DMS53 treated with DMSO at 0.1 percent for 48 hours (cell line): ENCODE results near the gene MAP3K7CL.

ENCODE experiments used
- DNase-seq: peaks from one replicate; lab custom pipeline; 2025; ENCODE audit not compliant: unreplicated experiment; lab: John Stamatoyannopoulos, UW

Gene MAP3K7CL

DNA sequence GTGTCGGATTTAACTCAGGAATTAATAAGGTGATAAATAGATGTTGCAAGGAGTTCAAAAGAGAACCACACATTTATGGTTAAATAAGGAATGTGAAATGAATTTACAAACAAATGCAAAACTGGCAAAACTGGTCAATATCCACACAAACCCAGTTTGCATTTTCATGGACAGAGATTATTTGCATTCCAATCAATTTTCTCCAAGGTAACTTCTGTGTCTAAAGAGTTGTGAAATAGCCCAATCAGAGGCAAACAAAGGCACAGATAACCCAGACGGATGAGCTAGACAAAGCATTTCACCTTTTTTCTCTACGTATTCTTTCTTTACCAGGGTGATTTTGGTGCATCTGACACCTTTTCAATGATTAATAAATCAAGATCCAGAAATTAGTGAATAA lies 63.9 kb downstream of the MAP3K7CL start:
- no peak for DNase-seq

- DNase-seq = no peak
Measured at GRCh38 chr21:29194847-29195246, 64.4 kb downstream of the MAP3K7CL start.

DNA sequence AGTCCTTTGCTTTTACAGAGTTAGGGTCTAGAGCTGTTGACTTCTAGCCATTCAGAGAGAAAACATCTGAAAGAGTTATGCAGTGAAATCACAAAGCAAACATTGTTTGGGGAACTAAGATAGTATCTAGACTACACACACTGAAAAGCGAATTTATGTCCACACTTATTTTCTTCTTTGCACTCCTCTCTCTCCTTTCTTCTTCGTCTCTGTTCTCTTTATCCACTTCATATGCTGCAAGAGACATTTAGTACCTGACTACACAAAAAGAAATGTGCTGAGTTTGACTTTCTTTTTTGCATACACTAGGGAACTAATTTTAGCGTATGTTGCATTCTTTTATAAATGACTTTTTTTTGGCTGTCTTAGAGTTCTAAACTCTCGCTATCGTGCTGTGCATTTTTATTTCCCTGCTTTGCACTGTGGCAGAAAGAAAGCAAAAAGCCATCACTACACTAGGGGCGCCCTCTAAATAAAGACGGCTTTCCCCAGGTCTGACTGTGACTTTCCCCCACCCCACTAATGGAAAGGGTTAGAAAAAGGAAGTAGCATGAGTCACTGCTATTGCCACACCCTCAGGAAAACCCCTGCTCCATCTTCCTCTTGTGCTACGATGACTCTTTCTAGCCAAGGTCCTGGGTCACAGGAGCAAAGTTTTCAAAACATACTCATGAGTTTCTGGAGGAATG lies 65.7 kb downstream of the MAP3K7CL start:
- DNase-seq = peak; percentile 14

- DNase-seq = no peak
Measured at GRCh38 chr21:29196670-29197191, 66.3 kb downstream of the MAP3K7CL start.

GRCh38 chr21:29201186-29201585 lies 70.7 kb downstream of the MAP3K7CL start:
- DNase-seq = no peak

DNA sequence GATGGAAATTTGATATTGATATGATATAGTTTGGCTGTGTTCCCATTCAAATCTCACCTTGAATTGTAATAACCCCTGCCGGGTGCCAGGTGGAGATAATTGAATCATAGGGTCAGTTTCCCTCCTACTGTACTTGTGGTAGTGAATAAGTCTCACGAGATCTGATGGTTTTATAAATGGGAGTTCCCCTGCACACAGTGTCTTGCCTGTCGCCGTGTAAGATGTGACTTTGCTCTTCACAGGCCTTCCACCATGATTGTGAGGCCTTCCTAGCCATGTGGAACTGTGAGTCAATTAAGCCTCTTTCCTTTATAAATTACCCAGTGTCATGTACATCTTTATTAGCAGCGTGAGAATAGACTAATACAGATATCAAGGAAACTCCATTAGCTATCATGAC lies 74.6 kb downstream of the MAP3K7CL start:
- no peak for DNase-seq

DNA sequence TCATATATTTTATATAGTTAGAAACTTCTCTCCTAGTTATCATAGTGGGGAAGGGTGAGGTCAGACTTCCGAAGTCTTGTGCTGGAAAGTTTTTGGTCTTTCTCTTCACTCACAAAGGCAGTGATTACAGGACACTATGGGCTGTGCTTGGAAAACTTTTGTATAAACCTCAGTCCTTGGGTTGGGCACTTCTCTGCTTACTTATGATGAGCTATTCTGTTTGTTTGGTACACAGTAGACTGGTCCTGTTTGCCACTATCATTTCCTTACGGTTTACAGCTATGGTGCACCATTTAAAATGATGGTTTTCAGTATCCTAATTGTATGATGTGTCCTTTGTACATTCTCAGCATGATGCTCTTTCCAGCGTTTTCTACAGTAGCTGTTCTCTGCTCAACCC lies 75.5 kb downstream of the MAP3K7CL start:
- DNase-seq = no peak

- DNase-seq = no peak
Measured at GRCh38 chr21:29206445-29206844, 76.0 kb downstream of the MAP3K7CL start.

GRCh38 chr21:29207201-29207600 lies 76.8 kb downstream of the MAP3K7CL start:
- DNase-seq = no peak

GRCh38 chr21:29208044-29208681 lies 77.7 kb downstream of the MAP3K7CL start:
- DNase-seq = no peak

DNA sequence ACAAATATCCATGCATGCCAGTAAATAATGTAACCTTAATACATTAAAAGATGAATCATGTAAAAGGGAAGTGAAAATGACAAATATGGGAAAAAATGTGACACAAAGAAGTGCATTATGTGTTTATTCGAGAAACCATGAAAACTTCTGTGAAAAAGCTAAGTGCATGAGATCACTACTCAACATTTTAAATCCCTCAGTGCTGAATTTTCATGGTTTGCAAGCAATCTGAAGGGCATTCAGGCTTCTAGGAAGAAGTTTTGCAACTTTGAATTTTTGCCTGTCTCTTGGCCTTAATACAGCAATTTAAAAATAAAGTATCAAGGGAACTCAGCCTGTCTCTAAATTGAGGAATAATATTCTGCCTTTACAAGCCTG lies 78.2 kb downstream of the MAP3K7CL start:
- no peak for DNase-seq

DNA sequence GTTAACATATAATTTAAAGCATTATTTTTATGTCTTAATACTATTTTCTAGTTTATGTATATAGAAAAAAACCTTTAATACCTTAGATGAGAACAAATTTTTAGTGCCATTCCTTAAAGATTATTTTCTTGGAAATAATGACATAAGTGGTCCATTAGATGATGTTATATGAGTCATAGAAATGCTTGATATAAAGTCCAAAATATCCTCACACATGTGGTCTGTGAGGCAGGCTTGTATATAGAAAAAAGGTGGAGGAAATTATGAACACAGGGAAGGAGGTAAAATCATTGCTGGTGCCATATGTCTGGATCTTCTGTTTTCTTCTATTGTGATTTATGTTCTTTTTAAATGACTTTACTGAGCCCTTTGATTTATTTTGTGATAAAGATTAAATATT lies 79.3 kb downstream of the MAP3K7CL start:
- no peak for DNase-seq

DNA sequence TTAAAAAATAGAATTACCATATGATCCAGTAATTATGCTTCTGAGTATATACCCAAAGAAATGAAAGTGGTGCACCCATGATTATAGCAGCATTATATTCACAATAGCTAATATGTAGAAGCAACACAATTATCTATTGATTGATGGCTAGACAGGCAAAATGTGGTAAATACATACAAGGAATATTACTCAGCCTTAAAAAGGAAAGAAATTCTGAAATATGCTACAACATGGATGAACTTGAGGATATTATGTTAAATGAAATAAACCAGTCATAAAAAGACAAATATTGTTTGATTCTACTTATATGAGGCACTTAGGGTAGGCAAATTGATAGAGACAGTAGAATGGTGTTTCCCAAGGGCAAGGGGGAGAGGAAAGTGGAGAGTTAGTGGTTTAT lies 80.8 kb downstream of the MAP3K7CL start:
- DNase-seq = no peak

- DNase-seq = no peak
Measured at GRCh38 chr21:29212446-29212845, 82.0 kb downstream of the MAP3K7CL start.

DNA sequence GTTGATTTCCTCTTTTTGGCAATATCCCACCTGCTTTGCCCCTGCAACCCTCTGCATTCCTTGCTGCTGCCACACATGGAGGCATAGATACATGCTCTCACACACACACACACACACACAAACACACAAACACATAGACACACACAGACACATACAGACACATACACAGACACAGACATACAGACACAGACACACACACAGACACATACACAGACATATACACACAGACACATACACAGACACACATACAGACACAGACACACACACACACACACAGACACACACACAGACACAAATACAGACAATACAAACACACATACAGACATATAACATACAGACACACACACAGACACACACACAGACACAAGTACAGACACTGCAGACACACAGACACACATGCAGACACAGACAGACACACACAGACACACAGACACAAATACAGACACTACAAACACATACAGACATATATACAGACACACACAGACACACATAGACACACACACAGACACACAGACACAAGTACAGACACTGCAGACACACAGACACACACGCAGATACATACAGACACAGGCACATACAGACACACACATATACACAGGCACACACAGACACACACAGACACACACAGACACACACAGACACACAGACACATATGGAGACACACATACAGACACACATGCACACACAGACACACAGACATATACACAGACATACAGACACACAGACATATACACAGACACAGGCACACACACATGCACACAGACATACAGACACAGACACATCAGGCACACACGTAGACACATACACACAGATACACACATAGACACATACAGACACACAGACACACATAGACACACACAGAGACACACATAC lies 83.3 kb downstream of the MAP3K7CL start:
- no peak for DNase-seq

- no peak for DNase-seq
Measured at GRCh38 chr21:29215709-29216108, 85.3 kb downstream of the MAP3K7CL start.

- peak; percentile 16 for DNase-seq
Measured at GRCh38 chr21:29217818-29218291, 87.4 kb downstream of the MAP3K7CL start.

DNA sequence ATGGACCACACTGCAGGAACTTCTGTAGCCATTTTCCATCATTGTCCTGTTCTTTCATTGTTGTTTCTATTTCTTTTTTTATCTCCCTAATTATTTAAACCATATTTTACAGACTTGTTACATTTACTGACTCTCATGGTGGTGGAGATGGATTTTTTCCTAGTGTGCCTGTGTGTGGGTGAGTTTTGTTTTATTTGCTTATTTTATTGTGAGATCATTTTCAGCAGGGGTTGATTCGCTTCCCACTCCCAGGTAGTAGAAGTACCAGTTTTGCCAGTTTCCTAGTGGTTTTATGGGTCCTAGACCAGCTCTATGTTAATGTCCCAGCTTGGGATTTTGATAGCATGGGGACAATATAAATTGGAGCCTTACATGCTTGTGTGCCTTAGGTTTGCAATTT lies 88.3 kb downstream of the MAP3K7CL start:
- peak; percentile 43 for DNase-seq

- peak; percentile 43 for DNase-seq
Measured at GRCh38 chr21:29219165-29219770, 88.8 kb downstream of the MAP3K7CL start.

DNA sequence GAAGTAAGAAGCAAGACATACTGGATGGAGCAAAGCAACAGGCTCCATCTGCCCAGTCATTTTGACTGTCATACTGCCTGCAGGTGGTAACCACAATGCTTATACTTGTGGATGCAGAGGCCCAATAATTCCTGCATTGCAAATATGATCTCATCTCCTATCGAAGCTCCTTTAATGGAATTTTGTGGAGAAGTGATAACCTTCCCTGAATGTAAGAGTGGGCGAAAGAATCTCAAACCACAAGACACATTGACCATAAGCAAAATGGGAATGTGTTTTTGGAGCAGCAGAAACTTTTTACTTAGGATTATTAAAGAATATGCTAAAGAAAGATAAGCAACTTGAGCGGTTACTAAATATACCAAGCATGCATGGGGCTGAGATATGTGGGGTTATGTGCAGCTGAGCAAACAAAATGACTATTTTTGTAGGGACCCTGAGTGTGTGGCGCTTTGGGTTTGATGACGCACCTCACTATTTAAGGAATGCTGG lies 90.9 kb downstream of the MAP3K7CL start:
- no peak for DNase-seq

GRCh38 chr21:29224006-29224405 lies 93.6 kb downstream of the MAP3K7CL start:
- DNase-seq = no peak
